ENCODE data around the gene VAPB.
"Not testable (repeated sequence)": the region's sequence is repeated elsewhere in the genome, so short reads cannot be mapped to it uniquely, and the experiment has no call there.

VAPB gene

GRCh38 chr20:58366866-58367265, 22.2 kb upstream of the VAPB start:
- H3K4me3 ChIP-seq (replicated peaks; ENCODE audit: low read depth, low read length) = no peak overlapping the region
- no peak for DNase-seq (ENCODE audit: extremely low read depth, low read depth)
- TF ChIP-seq CTCF (IDR thresholded peaks at IDR 0.05; ENCODE audit: low read depth, low read length, missing control alignments) = no peak

GRCh38 chr20:58372806-58373205, 16.2 kb upstream of the VAPB start:
- no peak overlapping the region for H3K4me3 ChIP-seq (replicated peaks; ENCODE audit: low read depth, low read length)
- no peak for TF ChIP-seq CTCF (IDR thresholded peaks at IDR 0.05; ENCODE audit: low read depth, low read length, missing control alignments)
- no peak for DNase-seq (ENCODE audit: extremely low read depth, low read depth)

- DNase-seq (ENCODE audit: extremely low read depth, low read depth); H3K4me3 ChIP-seq (replicated peaks; ENCODE audit: low read depth, low read length): not testable (repeated sequence)
Measured at GRCh38 chr20:58373296-58373695, 15.7 kb upstream of the VAPB start.

- DNase-seq (ENCODE audit: extremely low read depth, low read depth) = no peak
- TF ChIP-seq CTCF (IDR thresholded peaks at IDR 0.05; ENCODE audit: low read depth, low read length, missing control alignments) = no peak
- H3K4me3 ChIP-seq (replicated peaks; ENCODE audit: low read depth, low read length) = no peak overlapping the region
Measured at GRCh38 chr20:58374027-58374850, 14.8 kb upstream of the VAPB start.

- no peak for TF ChIP-seq CTCF (IDR thresholded peaks at IDR 0.05; ENCODE audit: low read depth, low read length, missing control alignments)
- no peak for DNase-seq (ENCODE audit: extremely low read depth, low read depth)
- no peak overlapping the region for H3K4me3 ChIP-seq (replicated peaks; ENCODE audit: low read depth, low read length)
Measured at GRCh38 chr20:58374906-58375758, 13.9 kb upstream of the VAPB start.

GRCh38 chr20:58375759-58376352, 13.2 kb upstream of the VAPB start:
- H3K4me3 ChIP-seq (replicated peaks; ENCODE audit: low read depth, low read length) = no peak overlapping the region
- no peak for TF ChIP-seq CTCF (IDR thresholded peaks at IDR 0.05; ENCODE audit: low read depth, low read length, missing control alignments)
- DNase-seq (ENCODE audit: extremely low read depth, low read depth) = no peak

- H3K4me3 ChIP-seq (replicated peaks; ENCODE audit: low read depth, low read length) = no peak overlapping the region
- no peak for TF ChIP-seq CTCF (IDR thresholded peaks at IDR 0.05; ENCODE audit: low read depth, low read length, missing control alignments)
- no peak for DNase-seq (ENCODE audit: extremely low read depth, low read depth)
Measured at GRCh38 chr20:58377017-58377416, 12.0 kb upstream of the VAPB start.

Measured in HFF-Myc (cell line).